Stimulated activated CD4-positive, alpha-beta T cell treated with anti-CD3 and anti-CD28 coated beads, Interleukin-4, amount 100 ng/mL, for 48 hours (primary cell): ENCODE data around the gene AKAP12.

Experiments used
- DNase-seq, 2 donors: peaks; one replicate each; pipeline ENCODE4 v3.0.0-alpha.2; 2020; ENCODE audit warnings: low read depth in 2 of 2

AKAP12 gene

GRCh38 chr6:151233731-151234130, 6.0 kb upstream of the AKAP12 start:
- no peak for DNase-seq

DNA sequence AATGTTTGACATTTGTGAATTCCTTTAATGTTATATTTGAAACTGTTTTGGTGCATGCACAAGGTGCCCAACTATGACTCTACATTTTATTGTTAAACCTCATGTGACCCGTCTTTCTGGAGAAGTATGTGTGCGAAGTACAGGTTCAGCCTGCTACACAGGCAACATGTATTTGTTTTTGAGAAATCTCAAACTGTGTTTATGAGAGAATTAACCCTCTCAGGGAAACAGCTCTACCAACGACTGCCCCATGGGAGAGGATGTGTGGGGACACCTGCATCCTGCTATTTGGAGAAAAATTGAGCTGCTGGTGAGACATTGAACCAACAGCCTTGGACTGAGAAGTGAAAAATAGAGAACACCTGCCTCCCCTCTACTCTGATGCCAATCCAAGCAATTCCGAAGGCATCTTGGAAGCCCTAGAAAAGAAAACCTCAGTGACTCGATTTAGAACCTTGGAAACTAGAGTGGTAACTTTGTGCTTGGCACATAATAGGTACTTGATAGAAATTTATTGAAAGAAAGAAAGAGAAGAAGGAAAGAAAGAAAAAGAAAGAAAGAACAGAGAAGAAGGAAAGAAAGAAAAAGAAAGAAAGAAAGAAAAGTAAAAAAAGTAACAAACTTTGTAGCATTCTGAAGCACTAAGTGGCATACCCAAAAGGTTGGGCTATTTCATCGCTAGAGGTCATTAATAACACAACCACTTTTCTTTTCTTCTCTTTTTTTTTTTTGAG, 2.9 kb upstream of the AKAP12 start:
- DNase-seq, result no peak

- DNase-seq, result peak; percentile 51 to 52
Observed at GRCh38 chr6:151240036-151240685, 394 bp downstream of the AKAP12 start.

GRCh38 chr6:151240791-151241642, 1.2 kb downstream of the AKAP12 start:
- no peak for DNase-seq

- no peak for DNase-seq
Observed at GRCh38 chr6:151241853-151242252, 2.1 kb downstream of the AKAP12 start.

DNA sequence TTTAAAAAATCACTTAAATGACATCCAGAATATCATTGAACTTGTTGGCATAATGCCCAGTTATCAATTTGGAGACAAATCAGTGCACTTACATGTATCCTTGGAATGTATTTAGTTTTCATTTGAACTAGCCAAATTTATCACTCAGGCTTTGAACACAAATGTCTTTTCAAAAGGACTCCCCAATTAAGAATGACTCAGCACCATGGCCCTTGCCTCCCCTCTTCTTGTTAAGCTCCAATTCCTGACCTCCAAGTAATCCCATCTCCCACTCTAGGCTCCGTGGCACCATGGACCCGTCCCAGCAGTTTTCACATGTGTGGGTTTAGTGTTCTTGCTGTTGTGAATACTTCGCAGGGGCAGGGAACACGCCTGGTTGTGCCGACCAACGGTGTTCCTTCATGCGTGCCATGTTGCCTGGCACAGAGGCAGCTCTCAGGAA, 2.7 kb downstream of the AKAP12 start:
- DNase-seq, result no peak

DNA sequence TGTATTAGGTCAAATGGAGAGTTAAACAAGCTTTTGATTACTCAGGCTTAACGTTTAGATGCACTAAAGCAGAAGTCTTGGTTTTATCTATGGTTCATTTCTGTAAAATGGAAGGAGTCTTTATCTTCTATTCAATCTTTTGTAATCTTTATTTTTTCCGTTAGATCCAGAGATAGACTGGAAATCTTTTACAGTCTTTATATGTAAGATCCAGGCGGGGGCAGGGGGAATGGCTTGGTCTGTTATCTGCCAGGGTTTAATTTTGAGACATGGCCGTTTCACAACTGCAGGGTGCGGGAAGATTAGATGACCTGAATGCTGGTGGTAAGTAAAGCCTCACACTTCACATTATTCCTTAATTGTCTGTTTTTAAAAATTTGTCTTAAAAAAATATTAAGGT, 3.7 kb downstream of the AKAP12 start:
- no peak for DNase-seq

DNA sequence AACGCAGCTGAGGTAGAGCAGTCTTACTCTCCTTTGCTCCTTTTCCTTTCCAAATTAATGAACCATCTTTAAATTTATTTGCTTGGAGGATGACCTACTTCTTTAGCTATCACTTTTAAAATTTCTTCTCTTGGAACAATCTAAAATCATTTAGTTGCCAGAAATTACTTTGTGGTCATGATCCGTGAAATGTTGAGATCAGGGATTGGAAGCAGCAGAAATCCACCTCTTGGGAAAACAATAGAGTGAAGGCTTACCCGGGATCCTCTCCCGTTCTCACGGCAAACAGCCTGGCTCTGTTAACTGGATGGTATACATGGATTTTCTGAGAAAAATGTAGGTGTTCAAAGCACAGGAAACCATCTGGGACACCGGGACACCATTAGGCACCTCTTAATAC, 7.7 kb downstream of the AKAP12 start:
- no peak for DNase-seq

- DNase-seq, result no peak
Observed at GRCh38 chr6:151248295-151248694, 8.5 kb downstream of the AKAP12 start.

DNA sequence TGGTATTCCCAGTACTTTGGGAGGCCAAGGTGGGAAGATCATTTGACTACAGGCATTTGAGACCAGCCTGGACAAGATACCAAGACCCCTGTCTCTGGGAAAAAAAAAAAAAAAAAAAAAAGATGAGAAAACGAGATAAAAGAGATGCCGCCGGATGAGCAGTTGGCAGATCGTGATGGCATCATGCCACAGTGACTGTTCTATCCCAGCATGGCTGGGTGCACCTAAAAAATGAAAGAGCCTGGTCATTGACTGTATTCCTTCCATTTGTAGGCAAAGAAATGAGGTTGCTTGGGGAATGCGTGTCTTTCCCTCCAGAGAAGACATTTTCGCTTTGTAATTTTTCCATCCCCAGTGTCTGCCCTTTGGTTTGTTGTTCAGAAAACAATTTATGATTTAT, 12.9 kb downstream of the AKAP12 start:
- no peak for DNase-seq

GRCh38 chr6:151254451-151255081, 14.8 kb downstream of the AKAP12 start:
- DNase-seq, result no peak

GRCh38 chr6:151255811-151256210, 16.0 kb downstream of the AKAP12 start:
- no peak for DNase-seq

DNA sequence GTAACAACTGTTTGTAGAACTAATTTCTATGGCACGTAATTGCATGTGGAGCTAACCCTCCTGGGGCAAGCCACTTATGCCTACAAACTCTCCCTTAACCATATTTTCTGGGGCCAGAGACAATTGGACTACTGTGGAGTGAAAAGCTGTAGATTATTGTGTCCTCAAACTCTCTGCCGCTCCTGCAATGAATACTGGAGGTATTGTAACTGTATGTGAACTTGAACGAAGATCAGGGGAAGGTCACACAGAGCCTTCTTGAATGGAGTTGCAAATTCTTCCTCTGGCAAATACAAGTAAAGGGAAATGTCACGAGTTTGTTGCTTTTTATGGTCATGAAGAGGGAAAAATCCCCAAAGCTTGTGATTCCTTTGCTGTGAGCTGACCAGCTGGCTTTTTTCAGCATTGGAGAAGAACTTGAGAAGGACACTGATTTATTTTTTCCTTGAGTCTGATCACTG, 18.2 kb downstream of the AKAP12 start:
- no peak for DNase-seq

DNA sequence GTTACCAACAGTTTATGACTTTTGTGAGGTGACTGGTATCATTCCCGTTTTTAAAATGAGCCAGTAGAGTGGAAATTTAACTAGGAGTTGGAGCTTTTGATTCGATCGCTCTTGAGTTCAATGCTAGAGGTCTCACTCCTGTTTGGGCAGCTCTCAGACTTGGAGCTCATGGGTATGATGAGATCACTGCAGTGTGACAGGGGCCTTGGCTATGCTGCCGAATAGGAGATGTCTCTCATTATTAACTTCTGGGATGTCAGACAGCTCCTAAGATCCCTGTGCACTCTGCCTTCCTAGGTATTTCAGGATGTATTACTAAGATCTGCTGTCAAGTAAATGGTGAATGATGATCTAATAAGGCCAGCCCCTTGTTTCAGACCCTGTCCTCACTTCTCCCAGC, 20.4 kb downstream of the AKAP12 start:
- DNase-seq, result no peak

GRCh38 chr6:151263035-151263434, 23.3 kb downstream of the AKAP12 start:
- no peak for DNase-seq

DNA sequence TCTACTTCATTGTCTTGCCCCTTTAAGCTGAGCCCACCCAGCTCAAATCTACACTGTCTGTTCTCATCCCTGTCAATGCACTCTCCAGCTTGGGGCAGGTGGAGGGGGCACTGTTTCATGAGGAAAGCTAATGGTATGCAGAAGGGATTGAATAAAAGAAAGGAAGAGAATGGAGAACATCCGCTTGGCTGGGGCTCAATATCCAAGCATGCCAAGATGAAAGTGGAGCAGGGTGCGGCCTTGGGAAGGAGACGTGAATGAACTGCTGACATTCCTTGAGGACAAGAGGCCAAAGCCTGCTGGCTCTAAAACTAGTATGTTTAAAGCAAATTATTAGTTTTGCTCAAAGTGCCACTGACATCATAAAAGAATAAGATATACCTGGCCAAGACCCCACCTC, 24.2 kb downstream of the AKAP12 start:
- DNase-seq, result no peak

DNA sequence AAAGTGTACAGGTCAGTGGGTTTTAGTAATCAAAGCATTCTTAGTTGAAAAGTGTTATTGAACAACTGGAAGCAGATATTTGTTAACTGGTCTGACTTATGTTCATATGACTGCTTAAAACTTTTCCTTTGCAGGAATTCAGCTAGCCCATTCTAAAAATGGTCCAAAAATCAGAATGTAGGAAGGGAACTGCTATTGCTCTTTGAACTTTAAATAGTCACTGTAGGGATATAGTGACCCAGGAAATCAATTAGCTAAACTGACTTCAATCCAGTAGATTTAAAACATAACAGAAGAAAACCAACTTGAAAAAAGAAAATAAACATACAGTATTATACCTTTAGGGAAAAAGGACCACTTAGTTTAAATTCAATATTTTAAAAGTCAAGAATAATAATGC, 25.5 kb downstream of the AKAP12 start:
- DNase-seq, result no peak

- DNase-seq, result no peak
Observed at GRCh38 chr6:151269321-151269995, 29.7 kb downstream of the AKAP12 start.

GRCh38 chr6:151275121-151275520, 35.4 kb downstream of the AKAP12 start:
- no peak for DNase-seq

DNA sequence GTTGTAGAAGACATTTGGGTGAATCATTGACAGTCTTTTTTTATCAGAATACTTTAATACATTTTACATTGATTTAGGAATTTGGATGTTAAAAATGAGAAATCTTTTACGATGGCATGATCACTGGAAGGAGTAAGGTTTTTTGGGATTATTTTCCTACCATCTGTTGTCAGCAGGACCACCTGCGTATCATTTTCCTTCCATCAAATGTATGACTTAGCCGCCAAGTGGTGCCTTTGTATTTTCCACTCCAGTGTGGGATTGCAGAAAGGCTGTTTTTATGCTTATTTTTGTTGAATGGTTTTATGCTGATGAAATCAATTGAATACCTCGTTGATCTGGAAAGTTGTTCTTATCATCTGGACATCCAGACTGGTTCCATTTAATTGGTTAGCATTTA, 35.8 kb downstream of the AKAP12 start:
- DNase-seq, result no peak

GRCh38 chr6:151276112-151276740, 36.5 kb downstream of the AKAP12 start:
- DNase-seq, result no peak
